SKM-1 treated with dmso at 0.1 percent for 144 hours (cell line): ENCODE results near the gene INTS1.

Experiments
- DNase-seq: peaks from one replicate; lab custom pipeline; 2025; ENCODE audit not compliant: unreplicated experiment; lab: John Stamatoyannopoulos, UW

INTS1 gene, protein sequence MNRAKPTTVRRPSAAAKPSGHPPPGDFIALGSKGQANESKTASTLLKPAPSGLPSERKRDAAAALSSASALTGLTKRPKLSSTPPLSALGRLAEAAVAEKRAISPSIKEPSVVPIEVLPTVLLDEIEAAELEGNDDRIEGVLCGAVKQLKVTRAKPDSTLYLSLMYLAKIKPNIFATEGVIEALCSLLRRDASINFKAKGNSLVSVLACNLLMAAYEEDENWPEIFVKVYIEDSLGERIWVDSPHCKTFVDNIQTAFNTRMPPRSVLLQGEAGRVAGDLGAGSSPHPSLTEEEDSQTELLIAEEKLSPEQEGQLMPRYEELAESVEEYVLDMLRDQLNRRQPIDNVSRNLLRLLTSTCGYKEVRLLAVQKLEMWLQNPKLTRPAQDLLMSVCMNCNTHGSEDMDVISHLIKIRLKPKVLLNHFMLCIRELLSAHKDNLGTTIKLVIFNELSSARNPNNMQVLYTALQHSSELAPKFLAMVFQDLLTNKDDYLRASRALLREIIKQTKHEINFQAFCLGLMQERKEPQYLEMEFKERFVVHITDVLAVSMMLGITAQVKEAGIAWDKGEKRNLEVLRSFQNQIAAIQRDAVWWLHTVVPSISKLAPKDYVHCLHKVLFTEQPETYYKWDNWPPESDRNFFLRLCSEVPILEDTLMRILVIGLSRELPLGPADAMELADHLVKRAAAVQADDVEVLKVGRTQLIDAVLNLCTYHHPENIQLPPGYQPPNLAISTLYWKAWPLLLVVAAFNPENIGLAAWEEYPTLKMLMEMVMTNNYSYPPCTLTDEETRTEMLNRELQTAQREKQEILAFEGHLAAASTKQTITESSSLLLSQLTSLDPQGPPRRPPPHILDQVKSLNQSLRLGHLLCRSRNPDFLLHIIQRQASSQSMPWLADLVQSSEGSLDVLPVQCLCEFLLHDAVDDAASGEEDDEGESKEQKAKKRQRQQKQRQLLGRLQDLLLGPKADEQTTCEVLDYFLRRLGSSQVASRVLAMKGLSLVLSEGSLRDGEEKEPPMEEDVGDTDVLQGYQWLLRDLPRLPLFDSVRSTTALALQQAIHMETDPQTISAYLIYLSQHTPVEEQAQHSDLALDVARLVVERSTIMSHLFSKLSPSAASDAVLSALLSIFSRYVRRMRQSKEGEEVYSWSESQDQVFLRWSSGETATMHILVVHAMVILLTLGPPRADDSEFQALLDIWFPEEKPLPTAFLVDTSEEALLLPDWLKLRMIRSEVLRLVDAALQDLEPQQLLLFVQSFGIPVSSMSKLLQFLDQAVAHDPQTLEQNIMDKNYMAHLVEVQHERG (N-terminal part only)

DNA sequence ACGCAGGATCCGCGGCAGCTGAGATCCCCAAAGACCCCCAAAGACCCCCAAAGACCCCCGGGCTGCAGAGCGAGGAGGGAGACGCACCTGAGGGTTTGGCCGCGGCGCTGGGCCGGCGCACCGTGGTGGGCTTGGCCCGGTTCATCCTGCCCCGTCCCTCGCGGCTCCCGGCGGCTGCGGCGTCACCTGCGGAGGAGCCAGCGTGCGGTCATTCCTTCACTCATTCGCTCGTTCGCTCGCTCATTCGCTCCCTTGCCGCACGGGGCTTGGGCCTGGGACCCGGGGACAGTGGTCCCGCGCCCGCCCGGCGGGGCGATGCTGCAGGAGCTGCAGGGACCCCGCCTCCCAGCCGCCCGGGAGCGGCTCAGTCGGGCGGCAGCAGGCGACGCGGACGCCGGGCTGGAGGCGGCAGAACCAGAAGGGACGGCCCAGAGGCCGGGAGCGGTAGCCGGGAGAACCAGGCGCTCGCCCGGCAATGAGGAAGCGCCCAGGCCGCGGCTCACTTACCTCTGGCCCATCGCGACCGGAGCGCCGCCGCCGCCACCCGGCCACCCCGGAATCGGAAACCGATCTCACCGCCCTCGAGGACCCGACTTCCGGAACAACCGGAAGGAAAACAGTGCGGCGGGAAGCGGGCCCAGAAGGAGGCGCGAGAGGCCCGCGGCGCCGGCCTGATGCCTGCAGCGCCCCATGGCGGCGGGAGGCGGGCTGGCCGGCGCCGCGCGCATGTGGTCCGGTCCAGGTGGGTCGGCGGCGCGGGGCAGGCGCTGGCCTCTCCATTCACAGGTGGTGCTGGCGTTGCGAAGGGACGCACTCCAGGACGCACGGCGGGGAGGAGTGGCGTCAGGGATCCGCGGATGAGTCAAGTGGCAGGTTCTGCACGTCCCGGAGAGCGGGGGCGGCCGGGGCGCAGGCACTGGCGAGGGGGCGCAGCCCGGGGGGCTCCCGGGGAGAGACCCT lies at the start of gene INTS1:
Gene INTS1, minus strand, starts transcription at position 574 of the 960 bp plus-strand sequence. Its CDS starts 429 bp downstream, at position 145.
- peak; percentile 89 for DNase-seq

DNA sequence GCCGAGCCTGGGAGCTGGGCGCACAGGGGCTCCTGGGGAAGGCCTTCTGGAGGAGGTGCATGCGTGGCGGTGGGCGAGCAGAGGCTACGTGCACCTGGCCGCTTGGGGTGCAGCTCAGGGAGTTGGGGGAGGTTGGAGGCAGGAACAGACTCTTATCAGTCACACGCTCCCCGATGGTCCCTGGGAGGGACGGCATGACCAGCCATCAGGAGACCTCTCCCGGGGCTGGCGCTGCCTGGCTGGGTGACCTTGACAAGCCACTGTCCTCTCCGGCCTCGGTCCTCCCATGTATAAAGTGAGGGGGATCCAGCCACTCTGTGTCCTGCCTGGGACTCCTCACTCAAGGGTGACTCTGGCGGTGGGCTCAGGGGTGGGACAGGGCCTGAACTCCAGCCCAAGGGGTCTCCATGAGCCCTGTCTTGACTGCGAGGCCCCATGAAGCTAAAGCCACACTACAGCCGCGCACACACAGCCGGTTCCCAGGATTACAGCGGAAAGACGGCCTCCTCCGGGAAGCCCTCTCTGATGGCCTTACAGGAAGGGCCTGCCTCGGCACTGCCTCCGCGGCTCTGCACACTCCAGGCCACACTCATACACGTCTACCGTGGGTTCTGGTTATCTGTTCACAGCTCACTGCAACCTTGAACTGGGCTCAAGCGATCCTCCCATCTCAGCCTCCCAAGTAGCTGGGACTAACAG lies 49.5 kb upstream of the INTS1 start:
- no peak for DNase-seq

DNA sequence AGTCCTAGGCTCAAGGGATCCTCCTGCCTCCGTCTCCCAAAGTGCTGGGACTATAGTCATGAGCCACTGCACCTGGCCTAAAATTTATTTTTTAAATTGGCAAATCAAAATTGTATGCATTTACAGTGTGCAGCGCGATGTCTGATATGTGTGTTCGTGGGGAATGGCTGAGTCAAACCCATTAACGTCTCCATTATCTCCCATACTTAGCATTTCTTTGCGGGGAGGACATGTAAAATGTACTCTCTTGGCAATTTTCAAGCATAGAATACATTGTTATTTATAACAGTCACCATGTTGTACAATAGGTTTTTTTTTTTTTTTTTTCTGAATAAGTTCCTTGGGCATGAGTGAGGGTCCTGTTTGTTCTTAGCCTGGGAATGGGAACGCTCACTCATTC lies 48.0 kb upstream of the INTS1 start:
- DNase-seq: no peak

DNA sequence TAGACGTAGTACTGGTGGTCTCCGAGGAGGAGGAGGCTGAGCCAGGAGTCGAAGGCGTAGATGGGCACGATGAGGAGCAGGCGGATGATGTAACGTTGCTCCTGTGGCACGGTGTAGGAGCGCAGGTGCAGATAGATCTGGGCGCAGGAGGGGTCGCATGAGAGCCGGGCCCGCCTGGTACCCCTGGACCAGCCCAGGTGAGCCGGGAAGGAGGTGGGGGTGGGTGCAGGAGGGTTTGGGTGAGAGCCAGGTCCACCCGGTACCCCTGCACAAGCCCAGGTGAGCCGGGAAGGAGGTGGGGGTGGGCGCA lies 46.6 kb upstream of the INTS1 start:
- no peak for DNase-seq

DNA sequence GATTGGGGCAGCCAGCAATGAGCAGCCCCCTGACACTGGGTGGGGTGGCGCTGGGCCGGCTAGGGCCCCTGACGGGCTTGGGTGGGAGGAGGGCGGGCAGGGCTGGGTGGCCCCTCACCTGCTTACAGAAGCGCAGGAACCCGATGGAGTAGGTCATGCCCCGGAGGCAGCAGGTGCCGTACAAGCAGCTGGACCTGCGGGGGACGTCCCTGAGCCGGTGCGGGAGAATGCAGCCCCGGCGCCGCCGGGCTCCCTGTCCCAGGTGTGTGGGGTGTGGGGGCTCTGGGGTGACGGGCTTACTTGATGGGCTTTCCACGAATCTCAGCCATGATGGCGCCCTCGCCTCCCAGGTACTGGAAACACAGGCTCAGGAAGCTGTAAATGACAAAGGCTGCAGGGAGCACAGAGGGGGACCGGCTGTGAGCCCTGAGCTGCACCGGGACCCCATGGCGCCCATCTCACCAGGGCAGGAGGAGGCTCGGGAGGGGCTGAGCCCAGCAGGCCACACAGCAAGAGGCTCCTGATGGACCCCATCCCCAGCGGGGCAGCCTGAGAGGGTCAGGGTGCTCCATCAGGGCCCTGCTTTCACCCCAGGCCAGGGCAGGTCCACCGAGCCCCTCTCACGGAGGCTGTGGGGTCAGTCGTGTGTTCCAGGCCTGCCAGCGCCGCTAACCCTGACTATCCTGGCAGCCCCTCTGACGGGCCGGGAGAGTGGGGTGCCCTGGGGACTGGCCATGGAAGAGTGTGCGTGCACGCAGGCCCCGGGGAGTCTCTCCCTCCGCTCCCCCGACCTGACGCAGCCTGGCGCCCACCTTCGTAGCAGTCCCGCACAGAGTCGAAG lies 46.0 kb upstream of the INTS1 start:
- DNase-seq: no peak

DNA sequence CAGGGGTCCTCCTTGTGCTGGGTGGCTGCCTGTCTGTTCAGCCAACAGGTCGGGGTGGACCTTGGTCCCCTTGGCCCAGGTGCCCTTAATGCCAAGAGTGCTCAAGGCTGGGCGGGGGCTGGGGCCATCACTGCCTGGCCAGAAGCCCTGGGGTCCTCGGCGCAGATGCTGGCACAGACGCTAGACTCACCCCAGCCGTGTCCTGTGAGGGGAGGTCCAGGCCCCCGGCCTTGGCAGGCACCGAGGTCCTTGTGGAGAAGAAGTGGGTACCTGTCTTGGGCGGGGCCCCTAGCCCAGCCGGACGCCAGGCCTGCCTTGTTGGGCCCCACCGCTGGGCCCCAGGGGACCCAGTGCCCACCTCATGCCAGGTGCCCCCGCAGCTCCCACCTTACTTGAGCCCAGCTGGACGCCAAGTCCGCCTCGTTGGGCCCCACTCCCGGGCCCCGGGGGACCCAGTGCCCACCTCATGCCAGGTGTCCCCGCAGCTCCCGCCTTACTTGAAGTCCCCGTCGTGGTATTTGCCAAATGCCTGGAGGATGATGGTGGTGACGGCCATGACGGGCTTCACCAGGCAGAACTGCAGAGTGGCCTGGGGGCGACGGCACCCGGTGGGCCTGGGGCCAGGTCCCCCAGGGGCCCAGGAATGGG lies 45.3 kb upstream of the INTS1 start:
- DNase-seq: no peak

DNA sequence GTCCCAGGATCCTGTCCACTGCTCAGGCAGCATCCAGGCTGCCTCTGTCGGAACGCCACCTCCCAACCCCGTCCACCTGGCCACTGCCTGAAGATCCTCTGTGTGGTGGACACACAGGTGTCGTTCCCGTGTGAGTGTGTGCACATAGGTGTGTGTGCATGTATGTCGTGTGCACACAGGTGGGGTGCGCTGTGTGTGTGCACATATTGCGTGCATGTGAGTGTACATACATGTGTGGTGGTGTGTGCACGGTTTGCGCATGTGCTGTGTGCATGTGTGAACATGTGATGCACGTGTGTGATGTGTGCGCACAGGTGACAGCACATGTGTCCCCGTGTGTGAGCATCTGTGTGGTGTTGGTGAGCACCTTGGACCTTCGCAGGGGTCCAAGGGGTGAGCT lies 44.8 kb upstream of the INTS1 start:
- no peak for DNase-seq

DNA sequence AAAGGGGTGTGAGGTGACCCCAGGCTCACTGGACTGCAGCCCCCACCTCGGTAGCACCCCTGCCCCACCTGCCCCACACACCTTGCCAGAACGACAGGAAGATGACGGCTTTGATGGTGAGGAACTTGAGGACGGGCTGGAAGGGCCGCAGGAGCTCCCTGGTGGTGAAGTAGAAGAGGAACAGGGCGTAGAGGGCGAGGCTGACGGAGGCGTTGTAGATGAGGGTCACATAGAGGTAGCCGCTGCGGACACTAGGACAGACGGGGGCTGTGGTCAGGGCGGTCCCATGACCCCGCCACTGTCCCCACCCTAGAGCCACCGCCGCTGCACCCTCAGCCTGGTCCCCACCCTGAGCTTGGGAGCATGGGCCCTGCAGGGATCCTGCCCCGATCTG lies 44.2 kb upstream of the INTS1 start:
- DNase-seq: no peak

DNA sequence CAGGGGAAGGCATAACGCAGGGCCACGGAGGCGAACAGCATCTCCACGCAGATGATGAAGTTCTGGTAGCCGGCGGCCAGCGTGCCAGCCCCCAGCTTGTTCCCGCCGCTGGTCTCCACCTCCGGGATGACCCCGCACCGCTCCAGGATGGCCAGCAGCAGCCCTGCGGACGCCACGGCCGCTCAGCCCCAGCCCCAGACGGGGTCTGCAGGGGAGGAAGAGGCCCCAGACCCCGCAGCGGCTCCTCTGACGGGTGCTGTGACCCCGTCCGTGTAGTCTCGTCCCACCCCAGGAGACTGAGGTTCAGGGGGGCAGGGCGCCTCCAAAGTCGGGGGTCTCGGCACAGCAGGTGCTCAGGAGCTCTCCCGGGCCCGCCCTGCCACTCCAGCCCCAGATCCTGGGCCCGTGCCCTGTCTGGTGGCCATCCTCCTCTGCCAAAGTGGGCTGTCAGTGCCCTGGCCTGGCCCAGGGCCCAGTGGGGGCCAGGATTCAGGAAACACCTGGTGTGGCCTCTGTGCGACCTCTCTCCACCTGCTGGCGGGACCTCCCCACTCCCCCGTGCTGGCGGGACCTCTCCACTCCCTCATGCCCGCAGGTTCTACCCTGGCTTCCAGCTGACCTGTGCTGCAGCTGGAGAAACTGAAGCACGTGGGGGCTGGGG lies 43.7 kb upstream of the INTS1 start:
- no peak for DNase-seq

DNA sequence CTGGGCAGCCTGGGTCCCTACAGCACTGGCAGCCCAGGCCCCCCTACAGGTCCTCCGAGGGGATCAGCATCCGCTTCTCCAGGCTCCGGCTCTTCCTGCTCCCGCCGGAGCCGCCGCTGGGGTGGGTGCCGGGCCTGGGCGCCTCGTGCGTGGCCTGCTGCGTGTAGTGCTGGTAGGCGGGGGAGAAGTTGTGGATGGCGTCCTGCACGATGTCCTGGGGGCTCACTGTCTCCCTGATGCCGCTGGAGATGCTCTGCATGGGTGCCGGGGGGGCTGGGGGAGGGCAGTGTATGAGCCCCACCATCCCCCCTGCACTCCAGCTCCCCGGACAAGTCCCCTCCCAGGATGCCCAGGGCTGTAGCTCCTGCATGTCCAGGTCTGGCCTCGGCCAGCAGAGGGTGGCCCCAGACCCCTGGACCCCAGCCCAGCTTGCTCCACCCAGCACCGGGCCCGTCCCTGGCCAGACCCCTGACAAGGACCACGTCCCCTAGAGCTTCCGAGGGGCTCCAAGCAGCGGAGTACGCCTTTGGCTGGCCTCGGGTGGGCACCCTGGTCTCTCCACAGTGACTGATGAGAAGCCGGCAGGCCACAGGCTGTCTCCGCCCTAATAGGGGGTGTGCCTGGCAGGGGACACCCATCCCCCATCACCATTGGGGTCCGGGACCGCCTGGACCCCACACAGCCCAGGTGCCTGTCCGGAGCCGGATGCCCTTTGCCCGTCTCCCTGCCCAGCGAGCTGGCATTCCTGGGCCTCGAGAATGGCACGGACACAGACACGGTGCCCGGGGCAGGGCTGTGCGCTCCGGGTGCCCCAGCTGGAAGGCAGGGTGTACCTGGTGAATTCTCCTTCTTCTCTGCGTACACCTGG lies 43.0 kb upstream of the INTS1 start:
- DNase-seq: no peak

DNA sequence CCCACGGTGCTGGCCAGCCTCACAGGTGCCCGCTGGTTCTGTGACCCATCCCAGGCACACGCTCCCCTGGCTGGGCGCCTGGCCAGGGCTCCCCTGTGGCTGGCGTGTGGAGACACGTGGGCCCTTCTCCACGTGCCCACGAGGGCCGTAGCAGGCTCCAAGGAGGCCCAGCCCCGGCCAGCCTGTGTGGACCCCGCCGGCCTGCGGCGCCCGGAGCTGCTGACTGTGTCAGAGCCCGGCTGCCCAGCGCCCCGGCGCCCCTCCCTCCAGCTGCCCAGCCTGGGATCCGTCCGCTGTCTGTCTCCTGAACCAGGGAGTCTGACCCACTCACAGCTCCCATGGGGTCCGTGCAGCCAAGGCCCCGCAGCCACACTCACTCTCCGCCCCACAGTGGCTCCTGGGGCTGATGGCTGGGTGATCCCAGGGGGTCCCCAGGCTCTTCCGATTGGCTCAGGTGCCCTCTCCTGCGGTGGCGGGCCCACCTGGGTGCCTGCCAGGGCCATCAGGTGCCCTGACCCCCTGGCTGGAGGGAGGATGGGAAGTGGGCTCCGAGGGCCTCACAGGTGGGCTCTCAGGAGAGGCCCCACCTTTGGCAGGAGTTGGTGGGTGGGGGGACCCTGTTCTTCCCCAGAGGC lies 42.2 kb upstream of the INTS1 start:
- no peak for DNase-seq

DNA sequence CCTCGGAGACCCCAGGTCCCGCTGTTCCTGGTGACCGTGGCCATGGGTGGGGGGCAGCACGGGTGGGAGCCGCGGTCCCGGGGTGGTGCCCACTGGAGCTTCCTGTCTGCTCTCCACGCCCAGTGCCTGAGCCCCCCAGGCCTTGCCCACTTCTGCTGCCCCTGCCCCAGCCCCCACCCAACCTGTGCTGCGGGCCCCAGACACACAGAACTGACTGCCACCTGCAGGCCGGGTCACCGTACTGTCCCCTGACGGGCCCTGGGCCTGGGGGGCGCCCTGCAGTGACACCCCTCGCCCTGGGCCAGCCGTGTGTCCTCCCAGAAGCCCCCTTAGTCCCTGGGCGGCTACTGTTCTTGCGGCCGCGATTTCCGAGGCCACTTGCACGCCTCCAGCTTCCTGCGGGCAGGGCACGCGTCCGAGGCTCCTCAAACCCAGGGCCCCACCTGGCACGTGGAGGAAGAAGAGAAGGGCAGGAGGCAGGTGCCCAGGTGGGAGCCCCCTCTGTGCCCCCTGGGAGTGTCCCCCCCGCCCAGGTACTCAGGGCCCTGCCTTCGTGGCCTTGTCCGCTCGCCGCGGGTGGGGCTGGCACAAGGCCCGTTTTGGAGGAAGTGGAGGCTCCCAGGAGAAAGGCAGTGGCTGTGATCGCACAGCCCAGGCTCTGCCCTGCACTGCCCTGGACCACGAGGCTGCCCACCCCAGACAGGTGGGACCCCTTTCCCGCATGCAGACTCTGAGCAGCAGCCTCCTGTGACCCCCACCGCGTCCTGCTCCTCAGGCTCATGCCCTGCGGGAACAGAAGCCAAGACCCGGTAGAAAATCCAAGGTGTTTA lies 41.4 kb upstream of the INTS1 start:
- no peak for DNase-seq

DNA sequence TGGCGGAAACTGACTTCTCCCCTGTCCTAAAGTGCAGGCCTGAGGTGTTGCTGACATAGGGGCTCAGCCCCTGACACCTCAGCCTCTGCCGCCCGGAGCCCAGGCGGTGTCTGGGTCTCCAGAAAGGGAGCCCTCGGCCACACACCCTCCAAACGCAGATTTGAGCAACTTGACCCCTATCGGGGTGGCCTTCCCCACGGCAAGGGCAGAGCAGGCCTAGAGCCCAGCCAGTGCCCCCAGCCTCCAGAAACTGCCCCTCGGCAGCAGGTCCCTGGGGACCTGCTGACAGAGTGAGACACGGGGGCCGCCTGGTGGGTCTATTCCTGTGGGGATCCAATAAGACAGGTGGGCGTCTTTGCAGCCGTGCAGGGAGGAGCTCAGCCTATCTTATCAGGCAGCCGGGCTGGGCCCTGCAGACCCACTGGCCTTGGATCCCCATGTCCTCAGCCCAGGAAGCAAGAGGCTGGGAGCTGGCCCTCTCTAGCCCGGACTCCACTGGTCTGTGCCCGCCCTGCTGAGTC lies 40.8 kb upstream of the INTS1 start:
- DNase-seq: no peak

DNA sequence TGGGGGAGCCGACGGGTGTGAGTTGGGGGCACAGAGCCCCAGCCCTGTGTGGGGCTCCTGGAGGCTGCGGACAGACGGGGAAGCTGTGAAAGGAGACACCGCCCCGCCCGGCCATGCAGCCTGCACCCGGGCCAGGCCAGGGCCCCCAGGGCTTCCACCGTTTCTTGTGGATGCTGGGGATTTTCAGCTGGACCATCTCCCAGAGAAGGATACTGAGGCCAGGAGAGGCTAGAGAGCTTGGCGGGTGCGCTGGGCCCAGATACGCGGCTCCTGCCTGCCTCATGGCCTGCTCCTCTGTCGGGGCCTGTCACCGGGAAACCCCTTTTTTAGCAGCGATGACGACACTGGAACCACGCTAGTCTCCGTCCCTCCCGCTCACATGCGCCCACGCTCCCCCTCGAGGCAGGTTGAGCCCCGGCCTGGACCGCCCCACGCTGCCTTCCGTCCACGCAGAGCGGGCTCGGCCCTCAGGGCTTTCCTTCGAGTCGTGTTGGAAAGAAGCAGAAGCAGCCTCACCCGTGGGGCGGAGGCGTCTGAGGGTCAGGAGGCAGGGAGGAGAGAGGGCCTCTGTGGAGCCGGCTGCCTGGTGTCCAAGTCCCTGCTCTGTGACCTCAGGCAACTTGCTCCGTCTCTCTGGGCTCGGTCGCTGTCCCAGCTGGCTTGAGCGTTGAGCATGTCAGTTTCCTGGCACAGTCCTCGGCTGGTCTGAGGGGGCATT lies 40.1 kb upstream of the INTS1 start:
- no peak for DNase-seq

DNA sequence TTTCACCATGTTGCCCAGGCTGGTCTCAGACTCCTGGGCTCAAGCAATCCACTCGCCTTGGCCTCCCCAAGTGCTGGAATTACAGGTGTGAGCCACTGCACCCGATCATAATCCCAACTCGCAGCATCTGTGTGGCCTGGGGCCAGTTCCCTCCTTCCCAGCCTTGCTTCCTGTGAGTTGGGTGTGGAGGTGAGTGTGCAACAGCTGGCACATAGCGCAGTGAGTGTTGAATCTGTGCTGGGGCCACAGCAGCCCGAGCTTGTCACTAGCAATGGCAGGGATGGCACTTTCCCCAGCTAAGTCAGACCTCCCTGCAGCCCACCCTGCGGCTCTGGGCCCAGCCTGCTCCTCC lies 39.6 kb upstream of the INTS1 start:
- no peak for DNase-seq
